Uterus (tissue), 4 donors: ENCODE data around the gene PIAS2. TPM values are rescaled to one million over a fixed set of nuclear protein-coding genes. Genes with fewer than 3 reads are reported as not detected.

ENCODE experiments used
- DNase-seq, 2 donors: peaks; one replicate each; pipeline ENCODE4 v3.0.0-alpha.2; 2019 to 2020
- H3K27ac ChIP-seq, 2 donors: fragments of 200-600 bp; sonication (generic); 1 replicate in 1 of 2; 2 replicates in 1 of 2; pipeline ENCODE4 v1.5.1; 2016 to 2018
- H3K27me3 ChIP-seq, 2 donors: fragments of 200-600 bp; sonication (generic); one replicate each; pipeline ENCODE4 v1.5.1; 2018 to 2019; ENCODE audit warnings: control low read depth in 1 of 2
- H3K36me3 ChIP-seq, 2 donors: fragments of 200-600 bp; sonication (generic); one replicate each; pipeline ENCODE4 v1.5.1; 2019; ENCODE audit warnings: control low read depth in 1 of 2
- H3K4me1 ChIP-seq, 2 donors: fragments of 200-600 bp; sonication (generic); one replicate each; pipeline ENCODE4 v1.5.1; 2018 to 2019; ENCODE audit warnings: control low read depth in 1 of 2
- H3K4me3 ChIP-seq, 2 donors: fragments of 200-600 bp; sonication (generic); 1 replicate in 1 of 2; 2 replicates in 1 of 2; pipeline ENCODE4 v1.5.1; 2018 to 2019; ENCODE audit warnings: mild to moderate bottlenecking in 1 of 2
- H3K9me3 ChIP-seq, 2 donors: fragments of 200-600 bp; sonication (generic); one replicate each; pipeline ENCODE4 v1.5.1; 2019; ENCODE audit warnings: control low read depth in 1 of 2
- POLR2A ChIP-seq, 2 donors: fragments of 450-650 bp; IDR thresholded peaks; one replicate each; pipeline ENCODE4 v1.6.1; 2016; ENCODE audit warnings: antibody characterized with exemption in 2 of 2, mild to moderate bottlenecking in 1 of 2, moderate library complexity in 1 of 2
- intact Hi-C: fragments of 100-400 bp; cut with DNase I; formaldehyde crosslinking; loops from one replicate; pipeline ENCODE4 v1.15.1; 2023; ENCODE audit warnings: low total_unique reads
- total RNA-seq, 4 donors: library from RNA; depleted of rRNA in 3 of 4; stranded (reverse); fragments of >200 nt in 3 of 4; gene quantifications; one replicate each; pipeline versions ENCODE4 v1.1.0 to v1.2.4, GENCODE V29; 2014 to 2023
- TF ChIP-seq, protein P1 (sequence below), 4 experiments: fragments of 200-600 bp in 2 of 4; fragments of 450-650 bp in 2 of 4; sonication (generic) in 2 of 4; IDR thresholded peaks; one replicate each; pipeline ENCODE4 v1.5.1; 2016 to 2019; ENCODE audit warnings: antibody characterized with exemption in 4 of 4, mild to moderate bottlenecking in 2 of 4, moderate library complexity in 1 of 4
- donor health status: DM: yes; HTN: yes; CAD: no.

PIAS2 gene
- total RNA-seq, 4 donors from 2014 or later: 13.1 to 68.6 (median 34.8) TPM

DNA sequence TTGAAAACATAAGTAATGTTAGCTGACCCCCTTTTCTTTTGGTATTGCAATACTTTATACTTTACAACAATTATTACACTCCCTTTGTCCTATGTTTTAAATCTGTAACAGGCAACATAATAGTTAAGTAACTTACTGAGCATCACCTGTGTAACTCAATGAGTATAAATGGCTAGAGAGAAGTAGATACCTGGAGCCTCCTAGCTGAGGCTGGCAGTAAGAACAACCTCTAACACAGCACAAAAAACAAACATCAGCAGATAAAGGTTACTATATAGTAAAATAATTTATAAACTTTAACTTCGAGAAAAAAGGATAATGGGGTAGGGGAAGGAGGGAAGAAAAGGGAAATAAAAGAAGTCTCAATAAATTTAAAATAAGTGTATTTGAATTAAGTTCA lies 87.4 kb downstream of the PIAS2 start:
- H3K4me1 ChIP-seq: no peaks in the 10 kb centered on the region
- no peak overlapping the region for H3K4me3 ChIP-seq
- TF ChIP-seq, protein P1, sequence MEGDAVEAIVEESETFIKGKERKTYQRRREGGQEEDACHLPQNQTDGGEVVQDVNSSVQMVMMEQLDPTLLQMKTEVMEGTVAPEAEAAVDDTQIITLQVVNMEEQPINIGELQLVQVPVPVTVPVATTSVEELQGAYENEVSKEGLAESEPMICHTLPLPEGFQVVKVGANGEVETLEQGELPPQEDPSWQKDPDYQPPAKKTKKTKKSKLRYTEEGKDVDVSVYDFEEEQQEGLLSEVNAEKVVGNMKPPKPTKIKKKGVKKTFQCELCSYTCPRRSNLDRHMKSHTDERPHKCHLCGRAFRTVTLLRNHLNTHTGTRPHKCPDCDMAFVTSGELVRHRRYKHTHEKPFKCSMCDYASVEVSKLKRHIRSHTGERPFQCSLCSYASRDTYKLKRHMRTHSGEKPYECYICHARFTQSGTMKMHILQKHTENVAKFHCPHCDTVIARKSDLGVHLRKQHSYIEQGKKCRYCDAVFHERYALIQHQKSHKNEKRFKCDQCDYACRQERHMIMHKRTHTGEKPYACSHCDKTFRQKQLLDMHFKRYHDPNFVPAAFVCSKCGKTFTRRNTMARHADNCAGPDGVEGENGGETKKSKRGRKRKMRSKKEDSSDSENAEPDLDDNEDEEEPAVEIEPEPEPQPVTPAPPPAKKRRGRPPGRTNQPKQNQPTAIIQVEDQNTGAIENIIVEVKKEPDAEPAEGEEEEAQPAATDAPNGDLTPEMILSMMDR (IDR thresholded peaks at IDR 0.05): no peak
- TF ChIP-seq POLR2A (IDR thresholded peaks at IDR 0.05): no peak
- no peaks in the 10 kb centered on the region for H3K9me3 ChIP-seq
- intact Hi-C loops: no loop called here
- no peak overlapping the region for H3K27ac ChIP-seq
- no peaks in the 10 kb centered on the region for H3K36me3 ChIP-seq
- H3K27me3 ChIP-seq: no peaks in the 10 kb centered on the region
- no peak for DNase-seq

GRCh38 chr18:46829531-46829930 lies 87.8 kb downstream of the PIAS2 start:
- Histone ChIP-seq H3K36me3 (no peaks in the 10 kb centered on the region), H3K27me3 (no peaks in the 10 kb centered on the region), H3K27ac (no peak overlapping the region), H3K4me3 (no peak overlapping the region), H3K4me1 (no peaks in the 10 kb centered on the region), H3K9me3 (no peaks in the 10 kb centered on the region)
- no peak for DNase-seq
- intact Hi-C loops: no loop called here
- TF ChIP-seq, protein P1 (IDR thresholded peaks at IDR 0.05): no peak
- TF ChIP-seq POLR2A (IDR thresholded peaks at IDR 0.05): no peak

GRCh38 chr18:46821856-46822711 lies 95.2 kb downstream of the PIAS2 start:
- no peaks in the 10 kb centered on the region for H3K4me1 ChIP-seq
- TF ChIP-seq, protein P1 (IDR thresholded peaks at IDR 0.05): no peak
- no peak for TF ChIP-seq POLR2A (IDR thresholded peaks at IDR 0.05)
- no peaks in the 10 kb centered on the region for H3K36me3 ChIP-seq
- no peak for DNase-seq
- H3K4me3 ChIP-seq: no peak overlapping the region
- no peaks in the 10 kb centered on the region for H3K27me3 ChIP-seq
- H3K9me3 ChIP-seq: no peaks in the 10 kb centered on the region
- H3K27ac ChIP-seq: no peak overlapping the region
- intact Hi-C loops: no loop called here

DNA sequence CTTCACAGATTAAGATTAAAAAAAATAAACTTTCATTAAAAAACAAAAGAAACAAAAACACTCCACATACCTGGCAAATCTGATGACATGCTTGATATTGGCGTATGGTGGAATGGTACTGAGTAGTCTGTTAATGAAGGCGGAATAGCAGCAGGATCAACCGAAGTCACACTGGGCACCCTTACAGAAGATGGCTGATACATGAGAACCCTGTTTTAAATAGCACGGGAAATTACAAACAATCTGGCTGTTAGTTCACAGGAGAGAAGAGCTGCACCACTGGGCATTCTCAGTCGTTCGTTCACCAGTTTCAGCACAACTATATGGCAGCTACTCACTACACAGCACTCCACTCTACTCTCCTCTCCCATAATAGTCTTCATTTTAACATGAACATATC lies 96.4 kb downstream of the PIAS2 start:
- no peak for TF ChIP-seq POLR2A (IDR thresholded peaks at IDR 0.05)
- TF ChIP-seq, protein P1 (IDR thresholded peaks at IDR 0.05): no peak
- DNase-seq: no peak

DNA sequence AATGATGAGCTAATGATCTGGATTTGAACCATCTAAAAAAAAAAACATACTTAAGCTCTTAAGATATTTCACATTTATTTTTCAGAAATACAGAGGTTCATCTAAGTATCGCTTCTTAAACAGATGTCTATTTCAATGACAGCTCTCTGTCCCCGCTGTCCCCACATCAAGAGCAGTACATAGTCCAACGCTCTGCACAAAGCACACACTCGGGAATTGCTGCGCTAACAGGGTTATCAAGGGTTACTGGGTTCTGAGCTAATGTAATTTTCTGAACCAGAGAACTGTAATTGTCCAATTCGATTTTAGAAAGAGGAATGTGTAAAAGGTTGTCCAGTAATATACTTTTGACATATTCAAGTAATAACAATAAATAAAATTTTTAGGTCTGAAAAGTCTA lies 101.6 kb downstream of the PIAS2 start:
- intact Hi-C loops: no loop called here
- H3K36me3 ChIP-seq: no peaks in the 10 kb centered on the region
- no peaks in the 10 kb centered on the region for H3K27me3 ChIP-seq
- TF ChIP-seq, protein P1 (IDR thresholded peaks at IDR 0.05): no peak
- H3K4me3 ChIP-seq: no peak overlapping the region
- no peaks in the 10 kb centered on the region for H3K4me1 ChIP-seq
- DNase-seq: no peak
- no peak overlapping the region for H3K27ac ChIP-seq
- H3K9me3 ChIP-seq: no peaks in the 10 kb centered on the region

More for the DNA sequence above, 96.4 kb downstream of the PIAS2 start:
- intact Hi-C loops: no loop called here
- H3K4me3 ChIP-seq: no peak overlapping the region
- H3K27me3 ChIP-seq: no peaks in the 10 kb centered on the region
- H3K27ac ChIP-seq: no peak overlapping the region
- no peaks in the 10 kb centered on the region for H3K9me3 ChIP-seq
- no peaks in the 10 kb centered on the region for H3K36me3 ChIP-seq
- no peaks in the 10 kb centered on the region for H3K4me1 ChIP-seq
